Neural cell (in vitro differentiated cells): Measurements from ENCODE around the gene MYH2. TPM values are rescaled to one million over a fixed set of nuclear protein-coding genes. Genes with fewer than 3 reads are reported as not detected.

ENCODE experiments used
- H2AFZ ChIP-seq: fragments of 200-600, 300-800 bp; sonication (generic), shearing (Covaris generic); 2 replicates; pipeline ENCODE4 v1.6.0; 2014; ENCODE audit warnings: low read depth, mild to moderate bottlenecking, antibody characterized with exemption, low read length, moderate library complexity
- H3F3A ChIP-seq: fragments of 200-600 bp; shearing (Covaris generic); 2 replicates; pipeline ENCODE4 v1.6.1; 2016; ENCODE audit warnings: mild to moderate bottlenecking, moderate library complexity, mixed read lengths, antibody characterized with exemption, low read length; ENCODE audit not compliant: insufficient read depth, poor library complexity, severe bottlenecking
- H3K27ac ChIP-seq: fragments of 200-600, 300-800 bp; sonication (generic), shearing (Covaris generic); 2 replicates; pipeline ENCODE4 v1.5.1; 2014; ENCODE audit warnings: mild to moderate bottlenecking, low read length, moderate library complexity
- H3K27me3 ChIP-seq: fragments of 300-800, 200-600 bp; sonication (generic), shearing (Covaris generic); 2 replicates; pipeline ENCODE4 v1.6.0; 2014; ENCODE audit warnings: mild to moderate bottlenecking, low read depth, low read length, moderate library complexity; ENCODE audit not compliant: insufficient read depth
- H3K36me3 ChIP-seq: fragments of 300-800, 200-600 bp; sonication (generic), shearing (Covaris generic); 2 replicates; pipeline ENCODE4 v1.5.1; 2014; ENCODE audit warnings: mild to moderate bottlenecking, antibody characterized with exemption, low read length, moderate library complexity; ENCODE audit not compliant: insufficient read depth
- H3K4me2 ChIP-seq: fragments of 300-800, 200-600 bp; sonication (generic), shearing (Covaris generic); 2 replicates; pipeline ENCODE4 v1.6.0; 2014; ENCODE audit warnings: mild to moderate bottlenecking, low read length
- H3K4me3 ChIP-seq: fragments of 300-800, 200-600 bp; sonication (generic), shearing (Covaris generic); 2 replicates; pipeline ENCODE4 v1.5.1; 2014; ENCODE audit warnings: mild to moderate bottlenecking, low read length, moderate library complexity
- H3K79me2 ChIP-seq: fragments of 200-600 bp; shearing (Covaris generic); replicated peaks from 2 replicates; pipeline ENCODE4 v1.6.0; 2014; ENCODE audit warnings: mild to moderate bottlenecking, low read length, moderate library complexity; ENCODE audit not compliant: insufficient read depth
- H3K9ac ChIP-seq: fragments of 300-800, 200-600 bp; sonication (generic), shearing (Covaris generic); 2 replicates; pipeline ENCODE4 v1.6.1; 2016; ENCODE audit warnings: mild to moderate bottlenecking, low read length, mixed read lengths
- H3K9me2 ChIP-seq: fragments of 200-600 bp; shearing (Covaris generic); 2 replicates; pipeline ENCODE4 v1.6.1; 2016; ENCODE audit warnings: mild to moderate bottlenecking, low read length, mixed read lengths; ENCODE audit not compliant: insufficient read depth
- H3K9me3 ChIP-seq: fragments of 200-600, 300-800 bp; sonication (generic), shearing (Covaris generic); 2 replicates; pipeline ENCODE4 v1.6.1; 2016; ENCODE audit warnings: mild to moderate bottlenecking, mixed run types, low read length, moderate library complexity, mixed read lengths
- H4K20me1 ChIP-seq: fragments of 200-600 bp; shearing (Covaris generic); 2 replicates; pipeline ENCODE4 v1.6.1; 2016; ENCODE audit warnings: mild to moderate bottlenecking, mixed run types; ENCODE audit not compliant: insufficient read depth
- EP300 ChIP-seq: fragments of 450-650 bp; conservative IDR thresholded peaks from 2 replicates; pipeline ENCODE4 v1.6.1; 2014; ENCODE audit warnings: antibody characterized with exemption, mild to moderate bottlenecking, moderate library complexity; ENCODE audit not compliant: poor library complexity, severe bottlenecking
- EZH2 ChIP-seq: fragments of 200-600, 300-800 bp; shearing (Covaris generic), sonication (generic); IDR thresholded peaks from 2 replicates; pipeline ENCODE4 v1.6.1; 2014; ENCODE audit warnings: antibody characterized with exemption, low read length, borderline replicate concordance, mild to moderate bottlenecking; ENCODE audit not compliant: insufficient read depth, poor library complexity, severe bottlenecking
- MXI1 ChIP-seq: fragments of 450-650 bp; conservative IDR thresholded peaks from 2 replicates; pipeline ENCODE4 v1.6.1; 2014; ENCODE audit warnings: antibody characterized with exemption, mild to moderate bottlenecking; ENCODE audit not compliant: poor library complexity, severe bottlenecking
- POLR2AphosphoS5 ChIP-seq: IDR thresholded peaks from 2 replicates; pipeline ENCODE4 v1.6.1; 2012
- RAD21 ChIP-seq: fragments of 450-650 bp; conservative IDR thresholded peaks from 2 replicates; pipeline ENCODE4 v1.6.1; 2014; ENCODE audit warnings: antibody characterized with exemption, mild to moderate bottlenecking, moderate library complexity
- SMC3 ChIP-seq: fragments of 450-650 bp; conservative IDR thresholded peaks from 2 replicates; pipeline ENCODE4 v1.6.1; 2014; ENCODE audit warnings: antibody characterized with exemption, mild to moderate bottlenecking, moderate library complexity; ENCODE audit not compliant: poor library complexity
- TAF1 ChIP-seq: IDR thresholded peaks from 2 replicates; pipeline ENCODE4 v1.6.1; 2012; ENCODE audit warnings: low read depth
- polyA plus RNA-seq: library from polyadenylated mRNA; depleted of rRNA; stranded (reverse); fragments of >200 nt; gene quantifications from 2 replicates; pipeline ENCODE4 v1.2.3, GENCODE V29; 2014
- TF ChIP-seq, protein P1 (sequence below): fragments of 450-650 bp; IDR thresholded peaks from 2 replicates; pipeline ENCODE4 v1.5.1; 2014; ENCODE audit warnings: antibody characterized with exemption, mild to moderate bottlenecking, moderate library complexity; ENCODE audit not compliant: poor library complexity, severe bottlenecking
- TF ChIP-seq, protein P2 (sequence below): IDR thresholded peaks from 2 replicates; pipeline ENCODE4 v1.6.1; 2012; ENCODE audit warnings: borderline replicate concordance

MYH2 gene
- polyA plus RNA-seq, 1 donor from 2014 or later: 0.04 TPM

- TF ChIP-seq POLR2AphosphoS5 (no peak), RAD21 (no peak), EP300 (no peak)
- TF ChIP-seq, protein P1, sequence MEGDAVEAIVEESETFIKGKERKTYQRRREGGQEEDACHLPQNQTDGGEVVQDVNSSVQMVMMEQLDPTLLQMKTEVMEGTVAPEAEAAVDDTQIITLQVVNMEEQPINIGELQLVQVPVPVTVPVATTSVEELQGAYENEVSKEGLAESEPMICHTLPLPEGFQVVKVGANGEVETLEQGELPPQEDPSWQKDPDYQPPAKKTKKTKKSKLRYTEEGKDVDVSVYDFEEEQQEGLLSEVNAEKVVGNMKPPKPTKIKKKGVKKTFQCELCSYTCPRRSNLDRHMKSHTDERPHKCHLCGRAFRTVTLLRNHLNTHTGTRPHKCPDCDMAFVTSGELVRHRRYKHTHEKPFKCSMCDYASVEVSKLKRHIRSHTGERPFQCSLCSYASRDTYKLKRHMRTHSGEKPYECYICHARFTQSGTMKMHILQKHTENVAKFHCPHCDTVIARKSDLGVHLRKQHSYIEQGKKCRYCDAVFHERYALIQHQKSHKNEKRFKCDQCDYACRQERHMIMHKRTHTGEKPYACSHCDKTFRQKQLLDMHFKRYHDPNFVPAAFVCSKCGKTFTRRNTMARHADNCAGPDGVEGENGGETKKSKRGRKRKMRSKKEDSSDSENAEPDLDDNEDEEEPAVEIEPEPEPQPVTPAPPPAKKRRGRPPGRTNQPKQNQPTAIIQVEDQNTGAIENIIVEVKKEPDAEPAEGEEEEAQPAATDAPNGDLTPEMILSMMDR: no peak
- Histone ChIP-seq H3K4me3 (no peak overlapping the region), H3K27ac (no peak overlapping the region), H3K9ac (no peak overlapping the region), H4K20me1 (no peaks in the 10 kb centered on the region), H3F3A (no peaks in the 10 kb centered on the region), H2AFZ (no peak overlapping the region), H3K9me2 (no peaks in the 10 kb centered on the region), H3K9me3 (no peaks in the 10 kb centered on the region), H3K27me3 (no peaks in the 10 kb centered on the region), H3K36me3 (no peaks in the 10 kb centered on the region), H3K79me2 (no peaks in the 10 kb centered on the region), H3K4me2 (no peak overlapping the region)
Observed at GRCh38 chr17:10512856-10513255, 36.6 kb downstream of the MYH2 start.

GRCh38 chr17:10499950-10500349 is 49.5 kb downstream of the MYH2 start:
- no peak for TF ChIP-seq RAD21
- TF ChIP-seq EZH2: no peak
- TF ChIP-seq, protein P1: no peak
- TF ChIP-seq TAF1: no peak
- no peak for TF ChIP-seq SMC3
- no peak for TF ChIP-seq MXI1
- Histone ChIP-seq H3K27ac (no peak overlapping the region), H3K9ac (no peak overlapping the region), H3K9me2 (no peaks in the 10 kb centered on the region), H3K9me3 (no peaks in the 10 kb centered on the region), H4K20me1 (no peaks in the 10 kb centered on the region), H3K4me2 (no peak overlapping the region), H3K27me3 (no peaks in the 10 kb centered on the region), H3K4me3 (no peak overlapping the region), H3K36me3 (no peaks in the 10 kb centered on the region), H2AFZ (no peak overlapping the region), H3F3A (no peaks in the 10 kb centered on the region), H3K79me2 (no peaks in the 10 kb centered on the region)

- Histone ChIP-seq H3K9me2 (no peaks in the 10 kb centered on the region), H3K36me3 (no peaks in the 10 kb centered on the region), H3K4me3 (no peak overlapping the region), H2AFZ (no peak overlapping the region), H3K27ac (no peak overlapping the region), H3K79me2 (no peaks in the 10 kb centered on the region), H3K27me3 (no peaks in the 10 kb centered on the region), H4K20me1 (no peaks in the 10 kb centered on the region), H3F3A (no peaks in the 10 kb centered on the region), H3K9ac (no peak overlapping the region), H3K4me2 (no peak overlapping the region), H3K9me3 (peaks cover 3% of the 10 kb centered on the region)
- TF ChIP-seq MXI1 (no peak), TAF1 (no peak), SMC3 (no peak), RAD21 (no peak), POLR2AphosphoS5 (no peak), EZH2 (no peak), EP300 (no peak)
- TF ChIP-seq, protein P1: no peak
- TF ChIP-seq, protein P2, sequence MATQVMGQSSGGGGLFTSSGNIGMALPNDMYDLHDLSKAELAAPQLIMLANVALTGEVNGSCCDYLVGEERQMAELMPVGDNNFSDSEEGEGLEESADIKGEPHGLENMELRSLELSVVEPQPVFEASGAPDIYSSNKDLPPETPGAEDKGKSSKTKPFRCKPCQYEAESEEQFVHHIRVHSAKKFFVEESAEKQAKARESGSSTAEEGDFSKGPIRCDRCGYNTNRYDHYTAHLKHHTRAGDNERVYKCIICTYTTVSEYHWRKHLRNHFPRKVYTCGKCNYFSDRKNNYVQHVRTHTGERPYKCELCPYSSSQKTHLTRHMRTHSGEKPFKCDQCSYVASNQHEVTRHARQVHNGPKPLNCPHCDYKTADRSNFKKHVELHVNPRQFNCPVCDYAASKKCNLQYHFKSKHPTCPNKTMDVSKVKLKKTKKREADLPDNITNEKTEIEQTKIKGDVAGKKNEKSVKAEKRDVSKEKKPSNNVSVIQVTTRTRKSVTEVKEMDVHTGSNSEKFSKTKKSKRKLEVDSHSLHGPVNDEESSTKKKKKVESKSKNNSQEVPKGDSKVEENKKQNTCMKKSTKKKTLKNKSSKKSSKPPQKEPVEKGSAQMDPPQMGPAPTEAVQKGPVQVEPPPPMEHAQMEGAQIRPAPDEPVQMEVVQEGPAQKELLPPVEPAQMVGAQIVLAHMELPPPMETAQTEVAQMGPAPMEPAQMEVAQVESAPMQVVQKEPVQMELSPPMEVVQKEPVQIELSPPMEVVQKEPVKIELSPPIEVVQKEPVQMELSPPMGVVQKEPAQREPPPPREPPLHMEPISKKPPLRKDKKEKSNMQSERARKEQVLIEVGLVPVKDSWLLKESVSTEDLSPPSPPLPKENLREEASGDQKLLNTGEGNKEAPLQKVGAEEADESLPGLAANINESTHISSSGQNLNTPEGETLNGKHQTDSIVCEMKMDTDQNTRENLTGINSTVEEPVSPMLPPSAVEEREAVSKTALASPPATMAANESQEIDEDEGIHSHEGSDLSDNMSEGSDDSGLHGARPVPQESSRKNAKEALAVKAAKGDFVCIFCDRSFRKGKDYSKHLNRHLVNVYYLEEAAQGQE: no peak
Observed at GRCh38 chr17:10492004-10492403, 57.5 kb downstream of the MYH2 start.
